ENCODE measurements around the gene MED15. TPM values are rescaled to one million over a fixed set of nuclear protein-coding genes. Genes with fewer than 3 reads are reported as not detected.

Gene MED15
- polyA plus RNA-seq, 1 experiment = 17.3 TPM

DNA sequence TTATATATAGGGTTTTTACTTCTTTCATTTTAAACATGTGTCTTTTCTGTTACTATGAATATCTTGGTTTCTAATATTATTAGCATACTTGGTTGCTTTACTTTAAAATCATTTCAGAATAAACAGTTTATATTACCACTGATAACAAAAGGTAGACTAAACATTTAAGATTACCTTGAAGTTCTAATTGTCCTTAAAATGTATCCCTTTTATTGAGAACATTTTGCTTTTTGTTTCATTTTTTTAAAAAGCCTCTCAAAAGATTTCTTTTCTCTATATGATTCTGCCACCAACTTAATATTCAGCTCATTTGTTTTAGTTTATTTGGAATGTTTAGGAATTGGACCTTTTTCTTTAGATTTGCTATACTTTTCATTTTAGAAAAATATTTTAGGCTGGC lies 39.6 kb downstream of the MED15 start:
- H3K9me3 ChIP-seq (ENCODE audit: control insufficient read depth, insufficient read depth, low read length) = no peaks in the 10 kb centered on the region
- no peak overlapping the region for H3K27ac ChIP-seq (ENCODE audit: low read depth, low read length)
- DNase-seq (ENCODE audit: low read depth, low spot score) = no peak
- ChIA-PET POLR2A (no interaction called here), CTCF (interaction anchor here (1.0 to 1.4 kb wide), 2 partner anchors 17 to 24 kb away, joined by 3 read pairs; no protein-coding TSS in a partner anchor)
- no peak overlapping the region for H3K4me3 ChIP-seq (ENCODE audit: low read depth, low read length)
- no peaks in the 10 kb centered on the region for H3K27me3 ChIP-seq (ENCODE audit: control insufficient read depth, insufficient read depth, low read length)
- TF ChIP-seq, protein P1, sequence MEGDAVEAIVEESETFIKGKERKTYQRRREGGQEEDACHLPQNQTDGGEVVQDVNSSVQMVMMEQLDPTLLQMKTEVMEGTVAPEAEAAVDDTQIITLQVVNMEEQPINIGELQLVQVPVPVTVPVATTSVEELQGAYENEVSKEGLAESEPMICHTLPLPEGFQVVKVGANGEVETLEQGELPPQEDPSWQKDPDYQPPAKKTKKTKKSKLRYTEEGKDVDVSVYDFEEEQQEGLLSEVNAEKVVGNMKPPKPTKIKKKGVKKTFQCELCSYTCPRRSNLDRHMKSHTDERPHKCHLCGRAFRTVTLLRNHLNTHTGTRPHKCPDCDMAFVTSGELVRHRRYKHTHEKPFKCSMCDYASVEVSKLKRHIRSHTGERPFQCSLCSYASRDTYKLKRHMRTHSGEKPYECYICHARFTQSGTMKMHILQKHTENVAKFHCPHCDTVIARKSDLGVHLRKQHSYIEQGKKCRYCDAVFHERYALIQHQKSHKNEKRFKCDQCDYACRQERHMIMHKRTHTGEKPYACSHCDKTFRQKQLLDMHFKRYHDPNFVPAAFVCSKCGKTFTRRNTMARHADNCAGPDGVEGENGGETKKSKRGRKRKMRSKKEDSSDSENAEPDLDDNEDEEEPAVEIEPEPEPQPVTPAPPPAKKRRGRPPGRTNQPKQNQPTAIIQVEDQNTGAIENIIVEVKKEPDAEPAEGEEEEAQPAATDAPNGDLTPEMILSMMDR (IDR thresholded peaks at IDR 0.05; ENCODE audit: low read depth, low read length) = no peak

DNA sequence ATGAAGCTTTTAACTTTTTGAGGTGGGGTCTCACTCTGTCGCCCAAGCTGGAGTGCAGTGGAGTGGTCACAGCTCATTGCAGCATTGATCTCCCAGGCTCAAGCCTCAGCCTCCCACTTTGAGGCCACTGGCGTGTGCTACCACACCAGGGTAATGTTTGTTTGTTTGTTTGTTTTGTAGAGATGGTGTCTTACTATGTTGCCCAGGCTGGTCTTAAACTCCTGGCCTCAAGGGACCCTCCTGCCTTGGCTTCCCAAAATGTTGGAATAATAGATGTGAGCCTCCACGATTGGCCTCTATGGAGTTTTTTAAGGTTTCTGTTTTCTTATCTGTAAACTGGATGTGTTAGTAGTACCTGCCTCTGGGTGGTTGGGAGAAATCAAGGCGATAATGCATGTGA lies 41.4 kb downstream of the MED15 start:
- Histone ChIP-seq H3K27ac (ENCODE audit: low read depth, low read length) (no peak overlapping the region), H3K4me3 (ENCODE audit: low read depth, low read length) (no peak overlapping the region), H3K9me3 (ENCODE audit: control insufficient read depth, insufficient read depth, low read length) (no peaks in the 10 kb centered on the region), H3K27me3 (ENCODE audit: control insufficient read depth, insufficient read depth, low read length) (no peaks in the 10 kb centered on the region)
- POLR2A ChIA-PET = no interaction called here
- TF ChIP-seq, protein P1 (IDR thresholded peaks at IDR 0.05; ENCODE audit: low read depth, low read length) = no peak
- CTCF ChIA-PET = interaction anchor here (7.6 kb wide), 1 partner anchor 17 kb away, joined by 82 read pairs; no protein-coding TSS in a partner anchor
- DNase-seq (ENCODE audit: low read depth, low spot score) = no peak

DNA sequence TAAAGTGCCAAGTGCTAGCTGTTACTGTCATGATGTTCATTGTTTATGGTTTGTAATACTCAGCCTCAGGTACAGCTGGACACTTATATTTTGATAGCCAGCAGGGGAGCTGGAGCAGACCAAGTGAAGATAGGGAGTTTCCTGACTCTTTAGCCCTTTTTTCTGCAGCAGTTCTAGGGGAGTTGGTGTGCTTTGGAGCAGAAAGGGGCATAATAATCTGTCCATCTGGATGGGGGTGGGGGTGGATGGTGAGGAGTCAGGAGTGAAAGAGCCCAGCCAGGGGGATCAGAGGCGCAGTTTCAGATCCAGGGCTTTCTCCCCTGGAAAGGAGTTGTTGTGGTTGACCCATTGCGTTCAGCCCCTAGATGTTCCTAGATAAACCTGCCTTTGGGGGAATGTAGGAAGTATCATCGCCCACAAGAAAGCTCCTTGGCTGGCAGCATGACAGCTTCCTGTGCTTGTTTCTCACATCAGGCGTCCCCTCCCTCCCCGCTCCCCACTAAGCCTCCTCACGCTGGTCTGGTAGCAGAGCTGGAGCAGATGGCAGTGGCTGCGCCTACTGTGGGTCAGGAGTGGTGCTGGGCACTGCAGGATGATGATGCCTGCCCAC lies 41.9 kb downstream of the MED15 start:
- no peak overlapping the region for H3K4me3 ChIP-seq (ENCODE audit: low read depth, low read length)
- H3K27me3 ChIP-seq (ENCODE audit: control insufficient read depth, insufficient read depth, low read length) = no peaks in the 10 kb centered on the region
- peak overlapping the region; percentile 97 for H3K27ac ChIP-seq (ENCODE audit: low read depth, low read length)
- ChIA-PET CTCF (interaction anchor here (1.2 to 7.6 kb wide), 2 partner anchors 16 to 21 kb away, joined by 3 to 82 read pairs; no protein-coding TSS in a partner anchor), POLR2A (no interaction called here)
- no peak for DNase-seq (ENCODE audit: low read depth, low spot score)
- TF ChIP-seq, protein P1 (IDR thresholded peaks at IDR 0.05; ENCODE audit: low read depth, low read length) = no peak
- H3K9me3 ChIP-seq (ENCODE audit: control insufficient read depth, insufficient read depth, low read length) = no peaks in the 10 kb centered on the region

DNA sequence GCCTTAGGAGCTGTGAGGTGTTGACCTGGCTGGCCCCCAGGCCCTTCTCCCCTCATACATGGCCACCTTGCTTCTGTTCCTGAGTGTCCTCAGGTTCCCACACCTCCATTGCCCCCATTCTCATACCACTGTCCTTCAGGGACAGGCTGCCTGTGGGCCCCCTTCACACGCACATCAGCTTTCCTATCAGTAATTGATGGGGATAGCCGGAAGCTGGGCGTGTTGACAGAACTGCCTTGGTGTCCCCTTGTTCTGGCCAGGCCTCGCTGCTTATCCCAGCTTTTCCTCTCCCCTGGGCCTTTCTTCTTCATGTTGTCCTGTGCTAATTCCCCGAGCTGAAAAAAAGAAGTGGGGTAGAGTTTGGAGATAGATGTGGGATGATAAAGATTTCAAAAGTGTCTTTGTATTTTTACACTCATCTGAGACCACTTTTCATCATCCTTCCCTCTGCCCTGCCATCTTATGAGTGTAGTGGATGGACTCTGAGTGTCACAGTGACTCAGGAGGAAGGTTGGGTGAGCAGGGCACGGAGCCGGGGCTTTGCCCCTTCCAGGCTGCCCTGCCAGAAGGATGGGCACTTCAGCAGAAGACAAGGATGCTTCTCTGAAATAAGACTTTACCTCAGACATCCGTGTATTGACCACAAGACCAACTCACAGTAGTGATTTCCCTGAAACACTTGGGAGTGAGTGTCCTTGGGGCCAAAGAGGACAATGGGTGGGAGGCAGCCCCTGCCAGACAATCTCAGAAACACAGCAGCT lies 42.8 kb downstream of the MED15 start:
- CTCF ChIA-PET = interaction anchor here (1.2 to 7.6 kb wide), 2 partner anchors 15 to 20 kb away, joined by 3 to 82 read pairs; no protein-coding TSS in a partner anchor
- TF ChIP-seq, protein P1 (IDR thresholded peaks at IDR 0.05; ENCODE audit: low read depth, low read length) = no peak
- H3K9me3 ChIP-seq (ENCODE audit: control insufficient read depth, insufficient read depth, low read length) = no peaks in the 10 kb centered on the region; the same call in 1 of the 2 replicates
- no peak for DNase-seq (ENCODE audit: low read depth, low spot score)
- POLR2A ChIA-PET = interaction anchor here (1.1 kb wide), 1 partner anchor 15 kb away, joined by 3 read pairs; no protein-coding TSS in a partner anchor
- no peak overlapping the region for H3K4me3 ChIP-seq (ENCODE audit: low read depth, low read length)
- H3K27ac ChIP-seq (ENCODE audit: low read depth, low read length) = peak overlapping the region; percentile 97
- no peaks in the 10 kb centered on the region for H3K27me3 ChIP-seq (ENCODE audit: control insufficient read depth, insufficient read depth, low read length)
